ENCODE data around the gene CHD2. TPM values are rescaled to one million over a fixed set of nuclear protein-coding genes. Genes with fewer than 3 reads are reported as not detected.
"Not testable (repeated sequence)": the region's sequence is repeated elsewhere in the genome, so short reads cannot be mapped to it uniquely, and the experiment has no call there.

CHD2 gene
- total RNA-seq, 4 donors from 2014 or later: 109 to 370 (median 161) TPM

GRCh38 chr15:92917598-92918407 lies 17.7 kb downstream of the CHD2 start:
- H3K9me3 ChIP-seq: no peaks in the 10 kb centered on the region
- peak; percentile 89 to 98 (median 97) for DNase-seq
- TF ChIP-seq, protein P1, sequence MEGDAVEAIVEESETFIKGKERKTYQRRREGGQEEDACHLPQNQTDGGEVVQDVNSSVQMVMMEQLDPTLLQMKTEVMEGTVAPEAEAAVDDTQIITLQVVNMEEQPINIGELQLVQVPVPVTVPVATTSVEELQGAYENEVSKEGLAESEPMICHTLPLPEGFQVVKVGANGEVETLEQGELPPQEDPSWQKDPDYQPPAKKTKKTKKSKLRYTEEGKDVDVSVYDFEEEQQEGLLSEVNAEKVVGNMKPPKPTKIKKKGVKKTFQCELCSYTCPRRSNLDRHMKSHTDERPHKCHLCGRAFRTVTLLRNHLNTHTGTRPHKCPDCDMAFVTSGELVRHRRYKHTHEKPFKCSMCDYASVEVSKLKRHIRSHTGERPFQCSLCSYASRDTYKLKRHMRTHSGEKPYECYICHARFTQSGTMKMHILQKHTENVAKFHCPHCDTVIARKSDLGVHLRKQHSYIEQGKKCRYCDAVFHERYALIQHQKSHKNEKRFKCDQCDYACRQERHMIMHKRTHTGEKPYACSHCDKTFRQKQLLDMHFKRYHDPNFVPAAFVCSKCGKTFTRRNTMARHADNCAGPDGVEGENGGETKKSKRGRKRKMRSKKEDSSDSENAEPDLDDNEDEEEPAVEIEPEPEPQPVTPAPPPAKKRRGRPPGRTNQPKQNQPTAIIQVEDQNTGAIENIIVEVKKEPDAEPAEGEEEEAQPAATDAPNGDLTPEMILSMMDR (IDR thresholded peaks at IDR 0.05): peak; percentile 91 to 98 (median 97)
- no peak for TF ChIP-seq POLR2A (IDR thresholded peaks at IDR 0.05)
- H3K4me1 ChIP-seq: peaks cover 4 to 93% (median 27%) of the 10 kb centered on the region in 4 donors
- H3K27ac ChIP-seq: peak overlapping the region; percentile 68 to 93 (median 80)
- H3K4me3 ChIP-seq: peak overlapping the region in 2 of 4 donors; percentile 9 to 21
- H3K27me3 ChIP-seq: no peaks in the 10 kb centered on the region
- H3K36me3 ChIP-seq: no peaks in the 10 kb centered on the region

DNA sequence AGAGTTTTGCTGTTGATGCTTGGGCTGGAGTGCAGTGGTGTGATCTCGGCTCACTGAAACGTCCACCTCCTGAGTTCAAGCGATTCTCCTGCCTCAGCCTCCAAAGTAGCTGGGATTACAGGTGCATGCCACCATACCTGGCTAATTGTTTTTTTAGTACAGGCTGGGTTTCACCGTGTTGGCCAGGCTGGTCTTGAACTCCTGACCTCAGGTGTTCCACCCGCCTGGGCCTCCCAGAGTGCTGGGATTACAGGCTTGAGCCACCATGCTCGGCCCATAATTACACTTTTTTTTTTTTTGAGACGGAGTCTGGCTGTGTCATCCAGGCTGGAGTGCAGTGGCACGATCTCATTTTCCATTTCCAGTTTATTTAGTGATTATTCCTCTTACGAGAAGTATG lies 18.8 kb downstream of the CHD2 start:
- H3K4me3 ChIP-seq, H3K27me3 ChIP-seq, DNase-seq, H3K9me3 ChIP-seq, H3K36me3 ChIP-seq: not testable (repeated sequence)
- Histone ChIP-seq H3K27ac (peak overlapping the region in 1 of 4 donors; percentile 68), H3K4me1 (peaks cover 4 to 89% (median 18%) of the 10 kb centered on the region in 4 donors)

DNA sequence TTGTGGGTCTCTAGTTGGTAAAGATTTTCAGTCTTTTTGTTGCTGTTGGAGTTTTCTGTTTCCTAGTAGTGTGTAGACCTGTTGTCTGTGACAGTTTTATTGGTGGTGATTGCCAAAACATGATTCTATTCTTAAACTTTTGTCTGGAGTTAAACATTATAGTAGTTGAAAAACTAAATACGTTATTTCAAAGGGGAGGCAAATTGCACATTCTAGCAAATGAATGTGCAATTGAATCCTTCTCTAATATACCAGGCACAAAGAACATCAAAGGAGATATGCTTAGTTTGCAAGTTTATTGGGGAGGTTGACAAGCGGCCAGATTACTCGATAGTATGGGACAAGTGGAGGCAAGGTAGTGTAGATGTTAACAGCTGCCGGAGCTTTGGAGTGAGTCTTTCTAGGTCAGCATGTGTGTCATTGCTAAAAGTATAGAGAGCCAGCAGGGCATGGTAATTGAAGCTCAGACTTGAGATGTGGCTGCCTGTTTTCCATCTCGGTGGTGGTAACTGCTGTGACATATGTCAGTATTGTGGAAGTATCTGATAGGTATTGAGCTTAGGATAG lies 20.6 kb downstream of the CHD2 start:
- H3K36me3 ChIP-seq: peaks cover 0 to 9% (median 0%) of the 10 kb centered on the region in 3 donors
- H3K9me3 ChIP-seq: no peaks in the 10 kb centered on the region
- peak overlapping the region in 3 of 4 donors; percentile 61 to 93 (median 80) for H3K27ac ChIP-seq
- no peak overlapping the region for H3K4me3 ChIP-seq
- no peaks in the 10 kb centered on the region for H3K27me3 ChIP-seq
- DNase-seq: no peak
- TF ChIP-seq, protein P1 (IDR thresholded peaks at IDR 0.05): no peak
- no peak for TF ChIP-seq POLR2A (IDR thresholded peaks at IDR 0.05)
- peaks cover 4 to 81% (median 19%) of the 10 kb centered on the region in 4 donors for H3K4me1 ChIP-seq

DNA sequence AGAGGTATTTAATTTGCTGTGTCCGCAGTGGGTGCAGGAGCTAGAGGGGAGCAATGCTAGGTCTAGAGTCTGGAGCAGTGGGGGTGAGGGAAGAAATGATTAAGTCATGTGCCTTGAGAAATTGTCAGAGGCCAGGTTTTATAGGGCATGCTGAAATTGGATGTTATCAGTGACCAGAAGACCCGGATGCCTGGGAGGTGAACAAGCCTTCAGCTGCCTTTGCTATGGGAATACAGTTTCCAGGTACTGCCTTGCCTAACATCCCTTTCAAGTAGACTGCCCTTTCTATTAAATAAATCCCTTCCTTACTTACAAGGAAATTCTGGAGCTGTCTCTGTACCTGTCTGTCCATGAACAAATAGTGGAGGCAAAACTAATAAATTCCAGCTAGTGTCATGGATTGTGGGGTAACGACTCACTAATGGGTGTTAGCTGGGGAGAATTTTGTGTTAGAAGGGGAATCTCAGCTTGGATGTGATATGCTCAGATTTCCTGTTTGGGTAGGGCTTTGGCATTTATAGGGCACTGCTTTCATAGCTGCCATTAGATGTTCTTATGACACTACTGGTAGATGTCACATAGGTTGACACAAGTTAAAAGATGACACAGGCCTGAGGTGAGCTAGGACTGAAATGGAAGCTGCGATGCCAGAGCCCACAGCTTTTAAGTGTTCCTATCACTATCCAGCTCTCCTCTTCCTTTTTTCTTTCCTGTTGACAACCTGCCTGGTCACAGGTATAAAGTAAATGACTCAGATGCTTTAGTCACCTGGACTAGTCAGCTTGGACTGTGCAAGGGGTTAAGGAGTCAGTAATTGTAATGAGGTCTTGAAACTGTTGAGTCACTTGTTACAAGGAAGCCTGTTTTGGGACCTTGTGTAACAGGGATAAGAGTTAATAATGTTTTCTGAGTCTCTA lies 21.3 kb downstream of the CHD2 start:
- DNase-seq: no peak
- Histone ChIP-seq H3K27ac (peak overlapping the region; percentile 5 to 93 (median 70)), H3K9me3 (no peaks in the 10 kb centered on the region), H3K36me3 (peaks cover 0 to 17% (median 0%) of the 10 kb centered on the region in 3 donors), H3K4me3 (peak overlapping the region in 1 of 4 donors; percentile 22), H3K27me3 (no peaks in the 10 kb centered on the region), H3K4me1 (peaks cover 4 to 84% (median 22%) of the 10 kb centered on the region in 4 donors)
- peak in 1 of 2 donors; percentile 32 for TF ChIP-seq POLR2A (IDR thresholded peaks at IDR 0.05)
- TF ChIP-seq, protein P1 (IDR thresholded peaks at IDR 0.05): no peak

- Histone ChIP-seq H3K27me3 (no peaks in the 10 kb centered on the region), H3K36me3 (peaks cover 0 to 27% (median 0%) of the 10 kb centered on the region in 3 donors), H3K4me1 (peaks cover 2 to 81% (median 22%) of the 10 kb centered on the region in 4 donors), H3K9me3 (no peaks in the 10 kb centered on the region), H3K27ac (peak overlapping the region; percentile 5 to 93 (median 70)), H3K4me3 (no peak overlapping the region)
- no peak for TF ChIP-seq POLR2A (IDR thresholded peaks at IDR 0.05)
- no peak for DNase-seq
Observed at GRCh38 chr15:92922418-92923002, 22.4 kb downstream of the CHD2 start.

DNA sequence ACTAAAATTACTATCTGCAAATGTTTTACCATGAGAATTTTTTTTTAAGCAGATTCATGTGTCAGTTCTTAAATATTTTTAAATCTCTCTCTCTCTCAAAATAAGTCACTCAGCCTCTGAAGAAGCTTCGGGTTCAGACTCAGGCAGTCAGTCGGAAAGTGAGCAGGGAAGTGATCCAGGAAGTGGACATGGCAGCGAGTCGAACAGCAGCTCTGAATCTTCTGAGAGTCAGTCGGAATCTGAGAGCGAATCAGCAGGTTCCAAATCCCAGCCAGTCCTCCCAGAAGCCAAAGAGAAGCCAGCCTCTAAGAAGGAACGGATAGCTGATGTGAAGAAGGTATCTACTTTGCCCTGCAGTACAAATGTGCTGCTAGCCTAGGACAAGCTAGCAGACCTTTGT lies 24.1 kb downstream of the CHD2 start:
- Histone ChIP-seq H3K4me1 (peaks cover 0 to 65% (median 22%) of the 10 kb centered on the region in 4 donors), H3K9me3 (no peaks in the 10 kb centered on the region), H3K36me3 (peaks cover 0 to 44% (median 0%) of the 10 kb centered on the region in 3 donors), H3K27ac (peak overlapping the region in 1 of 4 donors; percentile 56), H3K27me3 (no peaks in the 10 kb centered on the region), H3K4me3 (no peak overlapping the region)
- DNase-seq: no peak
- TF ChIP-seq, protein P1 (IDR thresholded peaks at IDR 0.05): no peak
- no peak for TF ChIP-seq POLR2A (IDR thresholded peaks at IDR 0.05)
